H1 (cell line): ENCODE data around the gene CTNNBL1. TPM values are rescaled to one million over a fixed set of nuclear protein-coding genes. Genes with fewer than 3 reads are reported as not detected.

Experiments
- BCL11A ChIP-seq, 2 experiments: IDR thresholded peaks; one replicate each; pipeline ENCODE4 v1.6.1; 2011; ENCODE audit warnings: low read depth in 2 of 2, low read length in 2 of 2, mild to moderate bottlenecking in 2 of 2
- CBX5 ChIP-seq: fragments of 300-800, 300-1000 bp; sonication (generic); IDR thresholded peaks from 2 replicates; pipeline ENCODE4 v1.7.1; 2016; ENCODE audit warnings: antibody characterized with exemption, low read length, low read depth
- CHD1 ChIP-seq: IDR thresholded peaks from 2 replicates; pipeline ENCODE4 v1.6.1; 2012; ENCODE audit warnings: low read depth, low read length, improper control_type of control experiment
- CTBP2 ChIP-seq: IDR thresholded peaks from 2 replicates; pipeline ENCODE4 v1.7.0; 2011; ENCODE audit warnings: borderline replicate concordance, mild to moderate bottlenecking, moderate library complexity, mixed read lengths, low read length; ENCODE audit not compliant: insufficient read depth, insufficient read length
- E2F6 ChIP-seq: IDR thresholded peaks from 2 replicates; pipeline ENCODE4 v1.6.1; 2012; ENCODE audit warnings: inconsistent platforms
- GTF2F1 ChIP-seq: IDR thresholded peaks from 2 replicates; pipeline ENCODE4 v1.6.1; 2012; ENCODE audit warnings: low read depth, low read length, improper control_type of control experiment, borderline replicate concordance
- KDM1A ChIP-seq: fragments of 200-600, 300-600 bp; sonication (generic); IDR thresholded peaks from 2 replicates; pipeline ENCODE4 v1.7.1; 2016; ENCODE audit warnings: mild to moderate bottlenecking, low read length, borderline replicate concordance
- PHF8 ChIP-seq: fragments of 200-600 bp; sonication (generic); conservative IDR thresholded peaks from 2 replicates; pipeline ENCODE4 v1.7.1; 2012; ENCODE audit warnings: low read depth, mild to moderate bottlenecking, inconsistent platforms, low read length, moderate library complexity
- SAP30 ChIP-seq: fragments of 300-600 bp; sonication (generic); IDR thresholded peaks from 2 replicates; pipeline ENCODE4 v1.7.1; 2012; ENCODE audit warnings: low read length, moderate library complexity, mild to moderate bottlenecking, inconsistent platforms; ENCODE audit not compliant: insufficient read depth, insufficient replicate concordance
- SIN3A ChIP-seq, 2 experiments: IDR thresholded peaks in 1 of 2; conservative IDR thresholded peaks in 1 of 2; 2 replicates each; pipeline ENCODE4 v1.6.1; 2011 to 2012; ENCODE audit warnings: low read length in 2 of 2, improper control_type of control experiment in 1 of 2, low read depth in 1 of 2, mild to moderate bottlenecking in 1 of 2
- TCF12 ChIP-seq: IDR thresholded peaks from 2 replicates; pipeline ENCODE4 v1.6.1; 2011; ENCODE audit warnings: low read depth, mild to moderate bottlenecking, low read length
- polyA plus RNA-seq, 7 experiments: library from polyadenylated mRNA; depleted of rRNA in 3 of 7; stranded (reverse) in 5 of 7; unstranded in 2 of 7; fragments of >200 nt in 5 of 7; fragments of 200-250 nt in 2 of 7; gene quantifications; 1 replicate in 5 of 7; 2 replicates in 1 of 7; 4 replicates in 1 of 7; pipeline versions ENCODE4 v1.2.1 to v1.2.3, GENCODE V29; 2011 to 2013; ENCODE audit warnings: missing spikeins in 2 of 7, mixed read lengths in 2 of 7
- total RNA-seq: library from RNA; stranded (reverse); fragmentation: NEBNext Ultra II Directional; extraction: Animal tissue kit (Norgen Biotek cat#: 25700); gene quantifications from 2 replicates; pipeline ENCODE4 v1.2.1, GENCODE V29; 2021

The CTNNBL1 gene
- total and polyA plus RNA-seq, 2 of the 8 experiments (the other 6 are each of a cell fraction or from before 2014, with no cell fraction given) = 19.6 to 81.6 TPM

- TF ChIP-seq CTBP2 (no peak), SAP30 (no peak), SIN3A (conservative IDR thresholded peaks at IDR 0.05 in 1 of 2, IDR thresholded peaks at IDR 0.05 in 1 of 2; ENCODE audit: low read depth in 1 of 2, low read length in 2 of 2) (no peak), BCL11A (IDR thresholded peaks at IDR 0.05; ENCODE audit: low read depth in 2 of 2, low read length in 2 of 2) (no peak), PHF8 (peak; percentile 28; the same call in 1 of the 2 replicates), CHD1 (no peak), E2F6 (no peak), TCF12 (no peak), CBX5 (no peak), KDM1A (peak; percentile 99; the same call in 1 of the 2 replicates), GTF2F1 (no peak)
These were observed 208.9 kb downstream of the CTNNBL1 start, which contains the start of gene VSTM2L (continued) for GRCh38 chr20:37902504-37903313.
